Endometrial microvascular endothelial cells (primary cell): Measurements from ENCODE around the gene C22orf42. TPM values are rescaled to one million over a fixed set of nuclear protein-coding genes. Genes with fewer than 3 reads are reported as not detected.
"Not testable (repeated sequence)": the region's sequence is repeated elsewhere in the genome, so short reads cannot be mapped to it uniquely, and the experiment has no call there.

Experiments used
- in situ Hi-C: cut with HindIII; loops from 2 replicates; pipeline ENCODE4 v1.10.0; 2017; ENCODE audit warnings: low sequenced_read_pairs, low pct_unique_long_range_greater_than_20kb; ENCODE audit errors: inconsistent ontology term
- total RNA-seq: library from RNA; depleted of rRNA; stranded (reverse); fragments of >200 nt; gene quantifications from one replicate; pipeline ENCODE4 v1.2.3, GENCODE V29; 2015; ENCODE audit errors: inconsistent ontology term

Gene C22orf42
- total RNA-seq = not detected

- in situ Hi-C loops = no loop called here
Observed at GRCh38 chr22:32158712-32159533, at the start of gene C22orf42. Gene C22orf42 (minus strand): TSS chr22:32159303. CDS start chr22:32159215, 88 bp downstream.

- in situ Hi-C loops = no loop called here
Observed at GRCh38 chr22:32208681-32209080, 49.6 kb upstream of the C22orf42 start.

GRCh38 chr22:32207971-32208480, 48.9 kb upstream of the C22orf42 start:
- in situ Hi-C loops = no loop called here

- in situ Hi-C loops = no loop called here
Observed at GRCh38 chr22:32206774-32207758, 48.0 kb upstream of the C22orf42 start.

- in situ Hi-C loops = no loop called here
Observed at GRCh38 chr22:32205974-32206773, 47.1 kb upstream of the C22orf42 start.

GRCh38 chr22:32204856-32205722, 46.0 kb upstream of the C22orf42 start, which contains the start of gene RFPL2:
Gene RFPL2 (minus strand): TSS chr22:32205073. CDS start chr22:32202451, 2,622 bp downstream.
- in situ Hi-C loops = no loop called here

GRCh38 chr22:32204040-32204855, 45.1 kb upstream of the C22orf42 start:
- in situ Hi-C loops = no loop called here

GRCh38 chr22:32203181-32204039, 44.3 kb upstream of the C22orf42 start:
- in situ Hi-C loops = no loop called here

GRCh38 chr22:32202539-32203180, 43.6 kb upstream of the C22orf42 start:
- in situ Hi-C loops = no loop called here

- in situ Hi-C loops = no loop called here
Observed at GRCh38 chr22:32202161-32202538, 43.0 kb upstream of the C22orf42 start.

- in situ Hi-C loops = no loop called here
Observed at GRCh38 chr22:32200752-32201151, 41.6 kb upstream of the C22orf42 start.

GRCh38 chr22:32199961-32200360, 40.9 kb upstream of the C22orf42 start:
- in situ Hi-C loops = no loop called here

- in situ Hi-C loops = no loop called here
Observed at GRCh38 chr22:32199341-32199740, 40.2 kb upstream of the C22orf42 start.

- in situ Hi-C loops = not testable (repeated sequence)
Observed at GRCh38 chr22:32197553-32198226, 38.6 kb upstream of the C22orf42 start.

- in situ Hi-C loops = not testable (repeated sequence)
Observed at GRCh38 chr22:32195900-32196299, 36.8 kb upstream of the C22orf42 start.
